SK-N-SH (cell line): Measurements from ENCODE around the gene GHR.

Source experiments
- CHD2 ChIP-seq: fragments of 150-350 bp; IDR thresholded peaks from 2 replicates; pipeline ENCODE4 v1.6.1; 2018; ENCODE audit warnings: low read length; ENCODE audit not compliant: partially characterized antibody
- EZH2phosphoT487 ChIP-seq: fragments of 200-600 bp; sonication (generic); IDR thresholded peaks from 2 replicates; pipeline ENCODE4 v1.6.1; 2017; ENCODE audit warnings: low read depth, mixed run types, mild to moderate bottlenecking, antibody characterized with exemption, moderate library complexity, borderline replicate concordance
- POLR2AphosphoS5 ChIP-seq: IDR thresholded peaks from 2 replicates; pipeline ENCODE4 v1.6.1; 2012; ENCODE audit warnings: low read depth, low read length
- RAD21 ChIP-seq: IDR thresholded peaks from 2 replicates; pipeline ENCODE4 v1.6.1; 2012; ENCODE audit warnings: mild to moderate bottlenecking, low read length
- USF2 ChIP-seq: fragments of 150-350 bp; IDR thresholded peaks from 2 replicates; pipeline ENCODE4 v1.6.1; 2017; ENCODE audit warnings: antibody characterized with exemption, low read length, low read depth, borderline replicate concordance
- YY1 ChIP-seq: IDR thresholded peaks from 2 replicates; pipeline ENCODE4 v1.4.0; 2012; ENCODE audit warnings: low read depth, mild to moderate bottlenecking
- TF ChIP-seq, protein P1 (sequence below): fragments of 200-600 bp; sonication (generic); IDR thresholded peaks from 2 replicates; pipeline ENCODE4 v1.6.1; 2017; ENCODE audit warnings: antibody characterized with exemption, mild to moderate bottlenecking, moderate library complexity

DNA sequence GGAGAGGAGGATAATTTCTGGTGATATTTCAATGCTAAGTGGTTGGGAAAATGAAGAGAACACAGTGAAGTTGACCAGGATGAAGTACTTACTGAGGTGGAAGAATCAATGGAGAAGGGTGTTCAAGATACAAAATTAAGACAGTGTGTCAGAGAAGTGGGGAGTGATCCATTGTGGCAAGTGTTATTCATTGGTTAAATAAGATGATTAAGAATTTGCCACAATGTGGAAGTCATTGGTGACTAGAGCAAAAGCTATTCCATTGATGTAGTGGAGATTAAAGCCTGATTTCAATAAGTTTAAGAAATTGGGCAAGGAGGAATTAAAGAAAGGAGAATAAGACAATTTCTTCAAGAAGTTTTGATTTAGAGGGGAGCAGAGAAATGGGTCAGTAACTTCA lies 118.9 kb downstream of the GHR start:
- TF ChIP-seq, protein P1, sequence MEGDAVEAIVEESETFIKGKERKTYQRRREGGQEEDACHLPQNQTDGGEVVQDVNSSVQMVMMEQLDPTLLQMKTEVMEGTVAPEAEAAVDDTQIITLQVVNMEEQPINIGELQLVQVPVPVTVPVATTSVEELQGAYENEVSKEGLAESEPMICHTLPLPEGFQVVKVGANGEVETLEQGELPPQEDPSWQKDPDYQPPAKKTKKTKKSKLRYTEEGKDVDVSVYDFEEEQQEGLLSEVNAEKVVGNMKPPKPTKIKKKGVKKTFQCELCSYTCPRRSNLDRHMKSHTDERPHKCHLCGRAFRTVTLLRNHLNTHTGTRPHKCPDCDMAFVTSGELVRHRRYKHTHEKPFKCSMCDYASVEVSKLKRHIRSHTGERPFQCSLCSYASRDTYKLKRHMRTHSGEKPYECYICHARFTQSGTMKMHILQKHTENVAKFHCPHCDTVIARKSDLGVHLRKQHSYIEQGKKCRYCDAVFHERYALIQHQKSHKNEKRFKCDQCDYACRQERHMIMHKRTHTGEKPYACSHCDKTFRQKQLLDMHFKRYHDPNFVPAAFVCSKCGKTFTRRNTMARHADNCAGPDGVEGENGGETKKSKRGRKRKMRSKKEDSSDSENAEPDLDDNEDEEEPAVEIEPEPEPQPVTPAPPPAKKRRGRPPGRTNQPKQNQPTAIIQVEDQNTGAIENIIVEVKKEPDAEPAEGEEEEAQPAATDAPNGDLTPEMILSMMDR = no peak
- no peak for TF ChIP-seq POLR2AphosphoS5
- TF ChIP-seq EZH2phosphoT487 = no peak
- TF ChIP-seq CHD2 = no peak
- TF ChIP-seq RAD21 = no peak
- no peak for TF ChIP-seq YY1
- no peak for TF ChIP-seq USF2
